GM19238 (cell line): ENCODE data around the gene APC2.

Experiments
- DNase-seq: peaks from one replicate; pipeline ENCODE4 v3.0.0; 2011; ENCODE audit warnings: low spot score; ENCODE audit not compliant: insufficient read length

Gene APC2

DNA sequence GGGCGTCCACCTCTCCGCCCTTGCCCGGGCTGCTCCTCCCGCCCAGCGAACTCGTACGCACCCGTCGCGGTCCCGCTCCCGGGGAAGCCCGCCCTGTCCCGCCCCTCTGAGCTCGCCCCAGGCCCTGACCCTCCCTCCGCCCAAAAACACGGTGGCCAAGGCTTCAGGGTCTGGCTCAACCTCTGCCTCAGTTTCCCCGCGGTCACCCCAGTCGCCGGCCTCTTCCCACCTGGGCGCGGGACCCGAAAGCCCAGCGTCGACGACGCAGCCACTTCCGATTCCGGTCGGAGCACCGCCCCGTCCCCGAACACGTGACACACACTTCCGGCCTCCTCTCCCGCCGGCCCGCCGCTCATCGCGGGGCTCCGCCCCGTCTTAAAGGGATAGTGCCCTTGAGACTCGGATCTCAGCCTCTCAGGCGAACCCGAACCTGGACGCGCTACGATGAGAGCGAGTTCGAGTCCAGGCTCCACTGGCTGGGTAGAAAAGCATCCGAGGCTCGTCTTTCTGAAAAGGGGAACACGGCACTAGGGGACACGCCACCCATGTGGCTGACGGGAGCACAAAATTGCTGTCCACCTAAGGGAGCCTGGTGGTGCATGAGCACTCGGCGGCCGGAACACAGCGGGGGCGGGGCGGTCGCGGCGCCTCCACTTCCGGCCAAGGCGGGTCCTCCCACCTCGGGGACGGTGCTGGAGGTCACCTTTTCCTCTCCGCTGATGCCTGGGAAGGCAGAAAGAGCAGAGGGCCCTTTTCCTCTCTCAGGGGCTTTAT is 29.2 kb downstream of the APC2 start, which contains the start of gene C19orf25:
Gene C19orf25 (minus strand): TSS at position 282 of the 774 bp plus-strand sequence. CDS start 312 bp downstream, outside the sequence.
- peak; percentile 99 for DNase-seq

DNA sequence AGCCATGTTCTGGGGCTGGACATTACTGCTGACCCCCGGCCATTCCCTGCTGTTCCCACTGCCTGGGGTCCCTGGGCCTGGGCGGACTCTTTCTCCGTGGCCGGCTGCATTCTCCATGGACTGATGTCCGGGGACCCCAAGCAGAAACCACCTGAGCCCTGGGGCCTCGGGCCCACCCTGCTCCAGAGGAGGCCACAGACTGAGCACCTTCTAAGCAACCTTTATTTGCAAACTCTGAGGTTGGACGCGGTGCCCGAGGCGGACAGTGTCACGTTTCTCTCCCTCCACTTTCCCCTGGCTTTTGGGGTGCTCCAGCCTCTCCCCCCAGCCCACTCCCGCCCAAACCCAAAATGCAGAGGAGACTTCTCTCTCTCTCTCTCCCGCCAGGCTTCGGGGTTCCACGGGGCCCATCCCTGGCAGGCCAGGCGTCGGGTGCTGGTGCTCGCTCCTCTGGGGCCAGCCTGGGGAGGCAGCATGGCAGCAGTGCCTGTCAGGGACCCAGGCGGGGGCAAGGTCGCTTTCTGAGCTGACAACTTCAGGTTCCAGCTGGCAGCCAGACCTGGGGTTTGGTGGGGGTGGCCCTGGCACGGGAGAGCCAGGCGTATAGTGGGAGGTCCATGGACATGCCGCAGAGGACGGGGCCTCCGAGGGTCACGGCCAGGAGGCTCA is 31.4 kb downstream of the APC2 start:
- no peak for DNase-seq

DNA sequence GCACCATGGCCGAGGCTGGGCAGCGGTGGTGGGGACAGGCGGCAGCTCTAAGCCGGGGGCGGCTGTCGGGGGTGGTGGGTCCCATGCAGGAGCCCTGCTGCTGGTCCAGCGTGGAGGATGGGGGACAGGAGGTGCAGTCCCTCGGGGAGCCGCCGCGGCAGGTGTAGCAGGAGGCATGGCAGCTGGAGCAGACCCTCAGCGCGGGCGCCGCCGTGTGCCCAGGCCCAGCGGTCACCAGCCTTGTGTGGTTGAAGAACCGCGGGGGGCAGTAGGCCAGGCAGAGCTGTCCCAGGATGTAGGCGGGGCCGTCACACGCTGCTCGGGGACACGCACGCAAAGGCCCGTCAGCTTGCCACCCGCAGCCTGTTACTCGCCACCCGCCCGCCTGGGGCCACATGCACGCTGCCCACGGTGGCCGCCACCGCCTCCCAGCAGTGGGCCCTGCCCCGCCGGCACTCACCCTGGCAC is 32.0 kb downstream of the APC2 start:
- no peak for DNase-seq

DNA sequence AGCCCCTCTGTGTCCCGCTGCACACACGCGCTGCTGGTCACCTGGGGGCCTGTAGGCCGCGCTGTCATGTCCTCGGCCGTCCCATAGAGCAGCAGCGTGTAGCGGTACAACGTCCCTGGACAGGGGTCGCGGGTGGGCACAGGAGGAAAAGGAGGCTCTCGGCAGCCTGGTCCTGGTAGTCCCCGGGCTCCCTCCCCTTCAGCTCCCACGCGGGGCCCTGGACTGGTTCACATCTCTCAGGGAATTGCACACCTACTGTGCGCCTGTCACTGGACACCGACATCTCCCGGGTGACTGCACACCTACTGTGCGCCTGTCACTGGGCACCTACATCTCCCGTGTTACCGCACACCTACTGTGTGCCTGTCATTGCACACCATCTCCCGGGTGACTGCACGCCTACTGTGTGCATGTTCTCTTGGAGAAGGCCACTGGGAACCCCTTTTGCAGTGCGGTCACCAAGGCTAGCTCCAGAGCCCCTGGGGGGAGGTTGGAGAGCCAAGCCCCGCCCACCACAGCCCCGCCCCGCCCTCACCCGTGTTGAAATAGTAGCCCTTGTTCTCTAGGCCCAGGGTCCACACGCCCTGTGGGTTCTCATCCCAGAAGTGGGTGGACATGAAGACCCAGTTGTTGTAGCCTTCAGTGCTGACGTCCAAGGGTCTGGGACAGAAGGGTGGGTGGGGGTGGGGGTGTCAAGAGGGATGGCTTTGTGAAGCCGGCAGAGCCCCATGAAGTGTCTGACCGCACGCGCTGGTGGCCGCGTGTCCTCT is 32.6 kb downstream of the APC2 start:
- DNase-seq, result no peak

DNA sequence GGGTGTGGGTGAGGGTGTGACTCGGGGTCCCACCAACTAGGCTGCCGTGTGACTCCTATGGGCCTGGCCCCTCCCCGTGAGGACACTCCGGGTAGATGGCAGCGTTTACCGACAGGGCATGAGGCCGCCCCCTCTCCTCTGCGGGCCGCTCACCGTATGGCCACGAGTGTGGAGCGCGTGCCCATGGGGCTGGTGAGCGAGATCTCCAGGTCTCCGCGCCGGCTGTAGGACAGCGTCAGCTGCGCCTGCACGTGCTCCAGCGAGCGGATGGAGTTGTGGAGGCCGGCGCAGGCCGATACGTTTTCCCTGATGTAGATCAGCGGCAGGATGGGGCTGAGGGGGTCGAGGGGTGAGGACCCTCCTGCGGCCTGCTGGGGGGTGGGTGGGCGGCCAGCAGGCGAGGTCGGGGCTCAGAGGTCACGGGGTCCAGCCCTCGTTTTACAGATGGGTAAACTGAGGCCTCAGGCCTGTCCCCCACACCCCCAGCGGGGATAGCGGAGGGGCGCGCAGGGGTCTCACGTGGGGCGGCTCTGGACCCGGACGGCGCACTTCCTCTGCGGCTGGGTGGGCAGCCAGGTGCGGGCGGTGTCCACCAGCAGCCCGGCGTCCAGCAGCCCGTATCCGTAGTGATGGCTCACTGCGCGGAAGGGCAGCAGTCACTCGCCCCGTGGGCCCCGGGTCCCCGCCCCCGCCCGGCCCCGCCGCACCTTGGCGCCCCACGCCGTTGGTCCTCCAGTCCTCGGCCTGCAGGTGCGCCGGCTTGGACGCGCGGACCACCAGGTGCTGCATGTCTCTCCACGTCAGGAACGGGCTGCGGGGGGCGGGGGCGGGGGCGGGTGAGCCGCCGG is 33.4 kb downstream of the APC2 start:
- DNase-seq, result no peak

DNA sequence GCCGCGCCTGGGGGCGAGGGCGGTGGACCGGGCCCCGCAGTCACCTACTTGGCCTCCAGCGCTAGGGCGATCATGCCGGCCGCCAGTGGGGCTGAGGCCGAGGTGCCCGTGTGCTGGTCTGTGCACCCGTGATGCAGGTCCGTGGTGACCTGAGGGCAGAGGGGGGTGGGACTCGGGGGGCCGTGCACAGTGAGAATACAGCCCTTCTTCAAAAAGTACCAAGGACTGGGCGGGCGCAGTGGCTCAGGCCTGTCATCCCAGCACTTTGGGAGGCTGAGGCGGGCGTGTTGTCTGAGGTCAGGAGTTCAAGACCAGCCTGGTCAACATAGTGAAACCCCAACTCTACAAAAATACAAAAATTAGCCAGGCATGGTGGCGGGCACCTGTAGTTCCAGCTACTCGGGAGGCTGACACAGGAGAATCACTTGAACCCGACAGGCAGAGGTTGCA is 34.1 kb downstream of the APC2 start:
- no peak for DNase-seq

DNA sequence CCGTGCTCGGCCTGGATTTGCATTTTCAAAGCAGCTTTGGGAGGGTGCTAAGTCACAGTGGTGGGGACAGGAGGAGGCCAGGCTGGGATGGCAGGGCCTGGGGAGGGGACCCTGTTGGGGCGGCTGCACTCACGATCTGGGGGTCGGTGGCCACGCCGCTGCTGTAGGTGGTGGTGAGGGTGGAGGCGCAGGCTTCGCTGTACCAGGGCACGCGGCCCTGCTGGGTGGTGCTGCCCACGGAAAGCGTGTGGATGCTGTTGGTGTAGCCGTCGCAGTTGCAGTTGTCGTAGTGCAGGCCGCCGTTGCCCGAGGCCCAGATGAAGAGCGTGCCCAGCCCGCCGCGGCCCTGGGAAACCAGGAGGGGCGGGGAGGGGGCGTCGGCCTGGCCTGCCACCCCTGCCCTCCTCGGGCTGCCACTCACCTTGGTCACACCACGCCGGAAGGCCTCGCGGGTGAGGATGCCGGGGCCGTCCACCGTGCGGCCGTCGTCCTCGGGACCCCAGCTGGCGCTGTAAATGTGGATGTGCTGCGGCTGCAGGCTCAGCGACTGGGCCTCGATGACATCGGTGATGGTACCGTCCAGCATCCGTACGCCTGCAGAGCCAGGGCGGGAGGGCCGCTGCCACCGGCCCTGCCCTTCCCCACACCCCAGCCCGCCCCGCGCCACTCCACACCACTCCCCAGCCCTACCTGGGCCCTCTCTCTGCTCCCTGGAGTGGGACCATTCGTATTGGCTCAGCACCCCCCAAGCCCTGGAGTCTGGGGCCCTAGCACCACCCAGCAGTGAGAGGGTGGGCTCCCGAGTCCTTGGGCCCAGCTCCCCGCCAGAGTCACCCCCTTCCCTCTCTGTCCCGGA is 37.0 kb downstream of the APC2 start:
- DNase-seq, result no peak

DNA sequence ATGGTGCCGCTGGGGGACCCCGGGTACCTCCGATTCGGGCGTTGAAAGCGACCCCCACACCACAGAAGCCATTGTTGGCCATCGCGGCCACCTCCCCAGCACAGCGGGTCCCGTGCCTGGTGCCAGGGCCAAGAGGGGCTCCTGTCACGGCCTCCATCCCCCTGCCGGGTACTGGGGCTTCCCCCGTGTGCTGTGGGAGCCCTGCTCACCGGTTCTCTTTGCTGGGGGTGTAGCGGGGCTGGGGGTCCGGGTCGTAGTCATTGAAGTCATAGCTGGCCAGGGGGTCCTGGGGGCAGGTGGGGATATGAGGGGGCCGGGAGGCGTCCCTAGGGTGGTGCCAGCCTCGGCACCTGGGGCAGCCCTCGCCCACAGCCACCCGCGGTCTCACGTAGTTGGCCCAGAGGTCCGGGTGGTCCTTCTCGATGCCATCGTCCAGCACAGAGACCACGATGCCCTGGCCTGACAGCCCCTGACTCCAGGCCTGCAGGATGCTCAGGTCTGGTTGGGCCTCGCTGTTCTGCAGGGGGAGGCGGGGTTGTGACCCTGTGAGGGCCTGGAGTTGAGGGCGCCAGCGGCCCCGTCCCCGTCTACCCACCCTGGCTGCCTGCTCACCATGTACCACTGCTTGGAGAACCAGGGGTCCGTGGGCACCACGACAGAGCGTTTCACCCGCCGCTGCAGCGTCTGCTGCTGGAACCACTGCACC is 37.8 kb downstream of the APC2 start:
- DNase-seq, result no peak

DNA sequence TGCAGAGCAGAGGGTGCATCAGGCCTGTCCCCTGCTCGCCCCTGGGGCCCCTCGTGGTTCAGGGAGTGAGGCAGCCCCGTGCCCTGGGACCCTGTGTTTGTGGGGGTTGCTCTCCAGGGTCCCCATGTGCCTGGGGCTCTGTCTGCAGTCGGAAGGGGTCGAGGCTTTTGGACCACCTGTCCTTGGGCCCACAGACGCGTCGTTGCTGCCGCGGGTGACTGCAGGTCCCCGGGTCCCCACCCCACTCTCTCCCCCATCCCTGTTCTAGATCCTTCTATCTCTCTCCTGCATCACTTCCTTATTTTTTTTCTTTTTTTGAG is 38.3 kb downstream of the APC2 start:
- no peak for DNase-seq

DNA sequence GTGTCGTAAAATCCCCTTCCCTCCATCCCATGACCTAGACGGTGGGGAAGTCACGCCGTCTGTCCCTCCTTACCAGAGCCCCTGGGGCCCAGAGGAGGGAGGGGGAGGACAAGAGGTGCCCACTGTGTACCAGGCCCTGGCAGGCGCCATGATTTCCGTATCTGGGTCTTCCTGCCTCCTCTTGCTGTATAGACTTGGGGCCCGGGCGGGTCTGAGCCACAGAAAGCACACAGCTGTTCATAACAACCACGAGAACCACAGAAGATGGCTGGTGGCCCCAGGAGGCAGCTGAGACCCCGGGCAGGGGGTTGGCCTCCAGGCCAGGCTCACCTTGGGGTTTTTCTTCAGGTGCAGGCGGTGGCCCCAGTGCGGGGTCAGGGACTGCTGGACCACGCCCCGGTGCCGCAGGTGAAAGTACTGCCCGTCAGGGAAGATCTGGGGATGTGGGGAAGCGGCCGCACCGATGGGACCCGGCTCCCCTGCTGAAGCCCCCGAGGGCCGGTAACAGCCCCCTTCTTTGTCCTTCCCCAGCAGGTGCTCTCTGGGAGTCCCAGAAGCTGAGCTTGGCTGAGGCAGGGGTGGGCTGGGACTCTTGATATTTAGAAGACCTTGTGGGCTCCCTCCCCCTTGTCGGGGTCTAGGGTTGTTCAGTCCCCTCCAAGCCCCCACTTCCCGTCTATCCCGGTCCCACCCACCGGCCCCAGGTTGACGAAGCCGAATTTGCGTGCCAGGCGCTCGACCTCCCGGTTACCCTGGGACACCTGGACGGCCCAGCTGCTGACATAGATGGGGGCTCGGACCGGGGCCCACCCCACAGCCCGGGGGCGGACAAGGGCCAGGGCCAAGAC is 39.8 kb downstream of the APC2 start:
- DNase-seq, result no peak

DNA sequence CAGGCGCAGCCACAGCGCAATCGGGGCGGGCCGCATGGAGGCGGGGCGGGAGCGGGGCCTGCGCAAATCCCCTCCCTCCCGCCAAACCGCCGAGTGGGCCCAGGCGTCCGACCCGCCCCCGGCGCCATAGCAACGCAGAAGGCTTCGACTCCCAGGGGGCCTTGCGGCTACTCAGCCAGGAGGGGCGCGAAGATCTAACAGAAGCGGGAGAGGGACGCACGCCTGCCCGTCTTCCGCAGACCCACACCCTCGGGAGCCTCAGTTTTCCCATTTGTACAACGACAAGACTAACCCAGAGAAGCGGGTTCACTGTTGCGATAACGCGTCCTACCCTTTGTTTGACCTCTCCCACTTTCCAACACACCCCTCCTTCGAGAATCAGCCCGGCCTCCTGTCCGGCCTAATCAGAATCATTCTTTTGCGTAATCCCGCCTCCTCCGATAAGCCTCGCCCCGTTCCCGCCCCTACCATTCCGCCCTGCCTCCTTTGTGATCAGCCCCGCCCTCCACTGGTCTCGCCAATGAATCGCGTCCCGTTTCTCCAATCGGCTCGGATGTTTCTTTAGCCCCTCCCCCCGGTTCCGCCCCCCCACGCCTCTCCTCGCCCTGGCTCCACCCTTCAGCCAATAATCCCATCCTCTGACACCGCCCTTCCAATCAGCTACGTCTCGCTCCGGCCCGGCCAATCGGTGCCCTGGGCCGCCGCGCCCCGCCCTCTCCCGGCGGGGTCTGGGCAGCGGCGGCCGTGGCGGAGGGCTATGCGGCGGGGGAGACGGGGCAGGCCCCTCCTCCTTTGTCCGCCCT is 40.6 kb downstream of the APC2 start, which contains the start of gene PCSK4:
Gene PCSK4 (minus strand): TSS at position 40 of the 803 bp plus-strand sequence. CDS start 4 bp downstream, at position 36.
- peak; percentile 97 for DNase-seq

DNA sequence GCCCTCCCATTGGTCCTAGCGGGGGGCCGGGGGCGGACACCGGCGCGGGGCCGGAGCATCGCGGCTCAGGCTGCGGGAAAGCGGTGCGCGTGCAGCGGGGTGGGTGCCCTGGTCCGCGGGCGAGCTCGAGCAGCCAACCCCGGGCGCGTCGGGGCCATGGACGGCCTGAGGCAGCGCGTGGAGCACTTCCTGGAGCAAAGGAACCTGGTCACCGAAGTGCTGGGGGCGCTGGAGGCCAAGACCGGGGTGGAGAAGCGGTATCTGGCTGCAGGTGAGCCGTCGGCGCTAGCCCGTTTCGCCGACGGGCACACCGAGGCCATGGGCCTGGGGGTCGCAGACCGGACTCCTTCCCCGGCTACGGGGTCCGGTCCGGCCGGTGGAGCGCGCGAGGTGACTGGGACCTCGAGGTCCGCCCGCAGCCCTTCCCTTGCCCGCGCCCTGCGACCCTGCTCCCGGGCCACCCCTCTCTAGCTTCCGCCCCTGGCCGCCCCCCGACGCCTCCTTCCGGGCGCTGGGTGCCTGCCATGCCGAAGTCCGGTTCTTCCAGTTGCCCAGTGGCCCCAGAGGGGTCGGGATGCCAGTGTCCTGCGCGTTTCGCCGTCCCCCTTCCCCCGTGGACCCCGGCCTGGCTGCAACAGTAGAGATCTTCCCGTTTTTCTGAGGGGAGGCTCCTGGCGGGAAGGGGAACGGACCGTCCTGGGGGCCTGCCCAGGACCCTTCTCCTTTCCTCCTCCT is 41.4 kb downstream of the APC2 start, which contains the start of gene REEP6:
Gene REEP6 (plus strand): TSS at position 68 of the 735 bp plus-strand sequence. CDS start 89 bp downstream, at position 157.
- no peak for DNase-seq

DNA sequence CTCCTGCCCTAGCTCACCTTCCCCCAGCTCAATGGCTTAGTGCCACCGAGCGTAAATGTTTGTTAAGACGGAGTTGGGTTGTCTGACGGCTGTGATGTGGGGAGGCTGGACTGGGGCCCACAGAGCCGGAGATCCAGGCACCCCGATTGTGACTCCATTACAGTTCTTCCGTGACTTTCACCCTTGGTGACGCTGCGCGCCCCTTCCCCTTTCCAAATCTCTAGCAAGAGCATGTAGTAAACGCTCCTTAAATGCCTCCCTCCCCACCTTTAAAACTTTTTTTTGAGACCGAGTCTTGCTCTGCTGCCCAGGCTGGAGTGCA is 41.9 kb downstream of the APC2 start:
- DNase-seq, result no peak

DNA sequence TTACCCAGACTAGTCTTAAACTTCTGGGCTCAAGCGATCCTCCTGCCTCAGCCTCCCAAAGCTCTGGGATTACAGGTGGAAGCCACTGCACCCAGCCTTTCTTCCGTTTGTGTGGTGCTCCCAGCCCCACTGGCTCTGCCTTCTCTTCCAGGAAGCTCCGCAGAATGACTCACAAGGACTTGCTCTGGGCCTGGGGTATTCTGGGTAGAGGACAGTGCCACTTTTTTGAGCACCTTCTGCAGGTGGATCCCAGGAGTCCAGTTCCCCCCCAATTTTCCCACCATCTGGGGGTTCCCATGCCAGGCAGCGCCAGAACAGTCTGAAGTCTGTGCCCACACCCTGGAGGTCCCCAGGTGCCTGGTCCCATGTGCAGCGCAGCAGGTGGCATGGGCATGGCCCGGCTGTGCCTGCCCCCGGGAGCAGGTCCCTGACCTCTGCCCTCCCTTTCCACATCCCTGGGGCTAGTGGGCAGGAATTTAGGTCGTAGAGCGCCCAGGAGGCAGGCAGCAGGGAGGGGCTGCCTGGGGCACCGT is 42.6 kb downstream of the APC2 start:
- no peak for DNase-seq

DNA sequence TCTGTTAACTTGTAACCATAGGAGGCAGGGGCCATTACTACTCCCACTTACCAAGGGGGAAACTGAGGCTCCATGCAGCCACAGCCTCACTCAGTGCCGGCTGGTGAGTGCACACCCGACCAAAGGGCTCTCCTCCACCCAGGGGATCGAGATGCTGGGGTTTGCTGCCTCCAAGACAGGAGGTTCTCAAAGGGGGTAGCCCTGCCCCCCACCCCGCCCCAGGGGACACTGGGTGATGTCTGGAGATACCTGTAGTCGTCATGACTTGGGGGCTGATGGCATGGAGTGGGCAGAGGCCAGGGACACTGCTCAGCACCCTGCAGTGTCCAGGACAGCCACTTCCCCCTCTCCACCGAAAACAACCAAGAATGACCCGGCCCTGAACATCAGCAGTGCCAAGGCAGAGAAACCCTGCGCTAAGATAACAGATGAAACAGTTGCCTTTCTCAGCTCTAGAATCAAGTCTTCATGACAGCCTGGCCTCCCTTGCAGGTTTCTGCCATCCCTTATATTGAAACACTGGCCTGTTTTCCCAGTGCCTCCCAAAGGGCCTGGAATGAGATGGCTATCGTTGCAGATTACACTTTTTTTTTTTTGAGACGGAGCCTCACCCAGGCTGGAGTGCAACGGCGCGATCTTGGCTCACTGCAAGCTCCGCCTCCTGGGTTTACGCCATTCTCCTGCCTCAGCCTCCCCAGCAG is 44.3 kb downstream of the APC2 start:
- DNase-seq, result no peak
